Endodermal cell (in vitro differentiated cells): Measurements from ENCODE around the gene SUPT3H. TPM values are rescaled to one million over a fixed set of nuclear protein-coding genes. Genes with fewer than 3 reads are reported as not detected.

Experiments
- DNase-seq: peaks from one replicate; pipeline ENCODE4 v3.0.0-alpha.2; 2017
- H3K27ac ChIP-seq: 2 replicates; pipeline ENCODE4 v1.5.1; 2013; ENCODE audit warnings: mild to moderate bottlenecking, low read depth, low read length, moderate library complexity
- H3K27me3 ChIP-seq: 2 replicates; pipeline ENCODE4 v1.6.1; 2013; ENCODE audit warnings: mild to moderate bottlenecking, low read length, moderate library complexity; ENCODE audit not compliant: insufficient read depth, control insufficient read depth, poor library complexity, severe bottlenecking
- H3K36me3 ChIP-seq: 2 replicates; pipeline ENCODE4 v1.7.0; 2013; ENCODE audit warnings: mild to moderate bottlenecking, low read length, moderate library complexity; ENCODE audit not compliant: control insufficient read depth, insufficient read depth
- H3K4me1 ChIP-seq: one replicate; pipeline ENCODE4 v1.7.0; 2013; ENCODE audit warnings: low read length; ENCODE audit not compliant: control insufficient read depth, insufficient read depth
- H3K4me3 ChIP-seq: 2 replicates; pipeline ENCODE4 v1.5.1; 2013; ENCODE audit warnings: mild to moderate bottlenecking, low read length, moderate library complexity
- H3K9ac ChIP-seq: 2 replicates; pipeline ENCODE4 v1.6.1; 2013; ENCODE audit warnings: mild to moderate bottlenecking, low read length, moderate library complexity; ENCODE audit not compliant: poor library complexity, severe bottlenecking; ENCODE audit errors: extremely low read depth
- H3K9me3 ChIP-seq: 2 replicates; pipeline ENCODE4 v1.6.1; 2013; ENCODE audit warnings: mild to moderate bottlenecking, low read length, moderate library complexity; ENCODE audit not compliant: control insufficient read depth
- H3K27ac Mint-ChIP-seq: 2 replicates; pipeline ENCODE4 v1.8.0; 2020; ENCODE audit warnings: mixed read lengths
- H3K27me3 Mint-ChIP-seq: 2 replicates; pipeline ENCODE4 v1.8.0; 2021; ENCODE audit warnings: mild to moderate bottlenecking, mixed read lengths; ENCODE audit not compliant: insufficient read depth
- H3K36me3 Mint-ChIP-seq: 2 replicates; pipeline ENCODE4 v1.8.0; 2020; ENCODE audit warnings: low read depth, mixed read lengths
- H3K4me1 Mint-ChIP-seq: 2 replicates; pipeline ENCODE4 v1.8.0; 2020; ENCODE audit warnings: mixed read lengths
- H3K4me3 Mint-ChIP-seq: 2 replicates; pipeline ENCODE4 v1.8.0; 2020; ENCODE audit warnings: mild to moderate bottlenecking, moderate library complexity, mixed read lengths
- H3K9me3 Mint-ChIP-seq: 2 replicates; pipeline ENCODE4 v1.8.0; 2020; ENCODE audit warnings: mild to moderate bottlenecking, mixed read lengths
- CTCF ChIP-seq: fragments of 200-600 bp; sonication (generic); conservative IDR thresholded peaks from 2 replicates; pipeline ENCODE4 v1.5.0; 2021; ENCODE audit warnings: antibody characterized with exemption, mild to moderate bottlenecking
- WGBS, 2 experiments: methylation state at CpG; one replicate each; pipeline versions ENCODE4 v1.1.5 to v1.1.7; 2013; ENCODE audit warnings: missing lambda C conversion rate in 2 of 2, mixed read lengths in 1 of 2; ENCODE audit not compliant: insufficient coverage in 1 of 2, insufficient read length in 1 of 2; 5-methylcytosine and 5-hydroxymethylcytosine counted together
- total RNA-seq, 2 donors: library from RNA; stranded (reverse); fragmentation: NEBNext Ultra II Directional in 1 of 2; extraction: Animal tissue kit (Norgen Biotek cat#: 25700) in 1 of 2; gene quantifications; 2 replicates in 1 of 2; 3 replicates in 1 of 2; pipeline ENCODE4 v1.2.1, GENCODE V29; 2021

Gene SUPT3H
- total RNA-seq, 2 donors from 2014 or later, result 32.4 to 34.7 TPM

- H3K9ac ChIP-seq, result no peak overlapping the region
- no peak for TF ChIP-seq CTCF
- H3K27ac ChIP-seq, result no peak overlapping the region
- H3K36me3 ChIP-seq, result peaks cover 7% of the 10 kb centered on the region
- Mint-ChIP-seq H3K36me3 (peaks cover 16% of the 10 kb centered on the region), H3K4me1 (peaks cover 4% of the 10 kb centered on the region), H3K27me3 (no peaks in the 10 kb centered on the region), H3K9me3 (peaks cover 28% of the 10 kb centered on the region), H3K4me3 (no peak overlapping the region), H3K27ac (no peak overlapping the region)
- H3K9me3 ChIP-seq, result peaks cover 52% of the 10 kb centered on the region
- no peaks in the 10 kb centered on the region for H3K27me3 ChIP-seq
- WGBS, 2 experiments, result 57 to 100% methylated on average over 1 to 3 of the region's 3 CpGs
- DNase-seq, result no peak
- no peak overlapping the region for H3K4me3 ChIP-seq
- H3K4me1 ChIP-seq, result no peaks in the 10 kb centered on the region
Observed at GRCh38 chr6:45212976-45213375, 164.8 kb downstream of the SUPT3H start.

- H3K27ac ChIP-seq, result no peak overlapping the region
- TF ChIP-seq CTCF, result no peak
- WGBS, 2 experiments, result 87% methylated on average over 2 of the region's 2 CpGs; no CpG with 5 or more reads in 1 of the 2 experiments
Observed at GRCh38 chr6:45209762-45210161, 168.0 kb downstream of the SUPT3H start.

GRCh38 chr6:45206793-45207492 is 170.8 kb downstream of the SUPT3H start:
- no peak for DNase-seq
- Mint-ChIP-seq H3K9me3 (peaks cover 20% of the 10 kb centered on the region), H3K36me3 (peaks cover 14% of the 10 kb centered on the region), H3K27ac (no peak overlapping the region), H3K27me3 (no peaks in the 10 kb centered on the region), H3K4me1 (peaks cover 13% of the 10 kb centered on the region), H3K4me3 (no peak overlapping the region)
- Histone ChIP-seq H3K27ac (no peak overlapping the region), H3K9me3 (peaks cover 39% of the 10 kb centered on the region), H3K4me3 (peak overlapping the region; percentile 63), H3K27me3 (no peaks in the 10 kb centered on the region), H3K36me3 (peaks cover 7% of the 10 kb centered on the region), H3K9ac (no peak overlapping the region), H3K4me1 (no peaks in the 10 kb centered on the region)
- TF ChIP-seq CTCF, result no peak
- 50 to 60% methylated on average over 1 of the region's 1 CpG for WGBS, 2 experiments

More at GRCh38 chr6:45209762-45210161, 168.0 kb downstream of the SUPT3H start:
- Histone ChIP-seq H3K9me3 (peaks cover 41% of the 10 kb centered on the region), H3K4me3 (peak overlapping the region; percentile 63), H3K36me3 (peaks cover 7% of the 10 kb centered on the region), H3K4me1 (no peaks in the 10 kb centered on the region), H3K9ac (no peak overlapping the region), H3K27me3 (no peaks in the 10 kb centered on the region)
- Mint-ChIP-seq H3K9me3 (peaks cover 22% of the 10 kb centered on the region), H3K27ac (no peak overlapping the region), H3K27me3 (no peaks in the 10 kb centered on the region), H3K4me3 (no peak overlapping the region), H3K4me1 (peaks cover 18% of the 10 kb centered on the region), H3K36me3 (peaks cover 14% of the 10 kb centered on the region)
- no peak for DNase-seq
